WERI-Rb-1 (cell line): Measurements from ENCODE around the gene NOL3.

Source experiments
- DNase-seq: peaks from one replicate; pipeline ENCODE4 v3.0.0-alpha.2; 2020
- H3K27ac ChIP-seq: fragments of 250-450 bp; sonication (Bioruptor Pico); 2 replicates; pipeline ENCODE4 v1.5.1; 2020; ENCODE audit warnings: mild to moderate bottlenecking, moderate library complexity
- H3K27me3 ChIP-seq: fragments of 250-450 bp; sonication (Bioruptor Pico); 2 replicates; pipeline ENCODE4 v1.5.1; 2021; ENCODE audit warnings: mild to moderate bottlenecking, low read depth, moderate library complexity; ENCODE audit not compliant: insufficient read depth, severe bottlenecking
- H3K36me3 ChIP-seq: fragments of 250-450 bp; sonication (Bioruptor Pico); 2 replicates; pipeline ENCODE4 v1.5.1; 2020; ENCODE audit warnings: mild to moderate bottlenecking, moderate library complexity
- H3K4me3 ChIP-seq: 2 replicates; pipeline ENCODE4 v1.5.1; 2011; ENCODE audit warnings: low read depth, mild to moderate bottlenecking, control low read depth, low read length
- H3K9me3 ChIP-seq: fragments of 250-450 bp; sonication (Bioruptor Pico); 2 replicates; pipeline ENCODE4 v1.5.1; 2021; ENCODE audit warnings: mild to moderate bottlenecking, moderate library complexity; ENCODE audit not compliant: severe bottlenecking
- CTCF ChIP-seq: IDR thresholded peaks from 2 replicates; pipeline ENCODE4 v1.5.1; 2011; ENCODE audit warnings: low read depth, mild to moderate bottlenecking, control low read depth, inconsistent platforms, low read length

Gene NOL3

GRCh38 chr16:67150833-67151396 lies 19.4 kb upstream of the NOL3 start, which contains the start of gene B3GNT9:
TSS of gene B3GNT9 (minus strand) at chr16:67150998. CDS start at chr16:67150485, 513 bp downstream.
- peak within 1 kb of the TSS; percentile 70 for H3K27ac ChIP-seq
- DNase-seq, result peak; percentile 69
- H3K9me3 ChIP-seq, result no peaks in the 10 kb centered on the region
- H3K4me3 ChIP-seq, result peak within 1 kb of the TSS; percentile 55
- no peak for TF ChIP-seq CTCF
- H3K27me3 ChIP-seq, result peaks cover 5% of the 10 kb centered on the region
- peaks cover 27% of the 10 kb centered on the region for H3K36me3 ChIP-seq

- peak overlapping the region; percentile 70 for H3K27ac ChIP-seq
- H3K27me3 ChIP-seq, result peaks cover 6% of the 10 kb centered on the region
- DNase-seq, result no peak
- H3K4me3 ChIP-seq, result no peak overlapping the region; the same call in 1 of the 2 replicates
- H3K36me3 ChIP-seq, result peaks cover 21% of the 10 kb centered on the region
- H3K9me3 ChIP-seq, result no peaks in the 10 kb centered on the region
- no peak for TF ChIP-seq CTCF
Measured at GRCh38 chr16:67151431-67152097, 18.8 kb upstream of the NOL3 start.

GRCh38 chr16:67154578-67155294 lies 15.6 kb upstream of the NOL3 start:
- peaks cover 6% of the 10 kb centered on the region for H3K27me3 ChIP-seq
- no peak for DNase-seq
- TF ChIP-seq CTCF, result no peak
- peak overlapping the region; percentile 5 for H3K4me3 ChIP-seq
- H3K27ac ChIP-seq, result no peak overlapping the region
- no peaks in the 10 kb centered on the region for H3K9me3 ChIP-seq
- H3K36me3 ChIP-seq, result peaks cover under 1% of the 10 kb centered on the region; the same call in 1 of the 2 replicates

- Histone ChIP-seq H3K27me3 (peaks cover 6% of the 10 kb centered on the region), H3K27ac (no peak overlapping the region), H3K4me3 (peak overlapping the region; percentile 5), H3K9me3 (no peaks in the 10 kb centered on the region), H3K36me3 (no peaks in the 10 kb centered on the region)
- peak; percentile 97 for TF ChIP-seq CTCF
- peak; percentile 65 for DNase-seq
Measured at GRCh38 chr16:67155295-67156142, 14.8 kb upstream of the NOL3 start.

GRCh38 chr16:67156143-67156844 lies 14.0 kb upstream of the NOL3 start:
- Histone ChIP-seq H3K9me3 (no peaks in the 10 kb centered on the region), H3K27ac (no peak overlapping the region), H3K27me3 (peaks cover 6% of the 10 kb centered on the region), H3K36me3 (no peaks in the 10 kb centered on the region), H3K4me3 (no peak overlapping the region)
- DNase-seq, result no peak
- TF ChIP-seq CTCF, result no peak
